Measurements from ENCODE around the gene SFRP5.

The SFRP5 gene

DNA sequence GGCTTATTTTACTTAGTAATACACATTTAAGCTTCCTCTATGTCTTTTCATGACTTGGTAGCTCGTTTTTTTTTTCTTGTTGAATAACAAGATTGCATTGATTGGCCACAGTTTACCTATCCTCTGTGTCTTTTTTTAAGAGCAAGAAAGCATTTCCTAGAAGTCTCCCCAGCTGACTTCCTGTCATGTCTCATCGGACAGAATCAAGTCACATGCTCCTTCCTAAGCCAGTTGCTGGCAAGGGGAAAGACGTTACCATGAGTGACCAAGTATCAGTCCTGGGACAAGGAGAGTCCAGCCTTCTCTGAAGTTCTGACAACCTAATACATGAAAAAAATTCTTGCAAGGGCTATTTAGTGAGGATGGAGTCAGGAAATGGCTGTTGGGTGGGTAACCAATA is 24.9 kb upstream of the SFRP5 start:
- H3K9me3 ChIP-seq (ENCODE audit: severe bottlenecking), result no peaks in the 10 kb centered on the region
- DNase-seq (ENCODE audit: low spot score) (no peak), ATAC-seq (ENCODE audit: low read depth) (no peak)
- H3K4me3 ChIP-seq (ENCODE audit: severe bottlenecking), result no peak overlapping the region
- no peak overlapping the region for H3K27ac ChIP-seq (ENCODE audit: poor library complexity, severe bottlenecking)
- no peaks in the 10 kb centered on the region for H3K27me3 ChIP-seq (ENCODE audit: insufficient read depth, poor library complexity, severe bottlenecking)
- H3K4me1 ChIP-seq (ENCODE audit: insufficient read depth, poor library complexity, severe bottlenecking), result no peaks in the 10 kb centered on the region
- TF ChIP-seq, protein P1, sequence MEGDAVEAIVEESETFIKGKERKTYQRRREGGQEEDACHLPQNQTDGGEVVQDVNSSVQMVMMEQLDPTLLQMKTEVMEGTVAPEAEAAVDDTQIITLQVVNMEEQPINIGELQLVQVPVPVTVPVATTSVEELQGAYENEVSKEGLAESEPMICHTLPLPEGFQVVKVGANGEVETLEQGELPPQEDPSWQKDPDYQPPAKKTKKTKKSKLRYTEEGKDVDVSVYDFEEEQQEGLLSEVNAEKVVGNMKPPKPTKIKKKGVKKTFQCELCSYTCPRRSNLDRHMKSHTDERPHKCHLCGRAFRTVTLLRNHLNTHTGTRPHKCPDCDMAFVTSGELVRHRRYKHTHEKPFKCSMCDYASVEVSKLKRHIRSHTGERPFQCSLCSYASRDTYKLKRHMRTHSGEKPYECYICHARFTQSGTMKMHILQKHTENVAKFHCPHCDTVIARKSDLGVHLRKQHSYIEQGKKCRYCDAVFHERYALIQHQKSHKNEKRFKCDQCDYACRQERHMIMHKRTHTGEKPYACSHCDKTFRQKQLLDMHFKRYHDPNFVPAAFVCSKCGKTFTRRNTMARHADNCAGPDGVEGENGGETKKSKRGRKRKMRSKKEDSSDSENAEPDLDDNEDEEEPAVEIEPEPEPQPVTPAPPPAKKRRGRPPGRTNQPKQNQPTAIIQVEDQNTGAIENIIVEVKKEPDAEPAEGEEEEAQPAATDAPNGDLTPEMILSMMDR (IDR thresholded peaks at IDR 0.05; ENCODE audit: poor library complexity, severe bottlenecking), result no peak
- no peaks in the 10 kb centered on the region for H3K36me3 ChIP-seq (ENCODE audit: low read depth)

DNA sequence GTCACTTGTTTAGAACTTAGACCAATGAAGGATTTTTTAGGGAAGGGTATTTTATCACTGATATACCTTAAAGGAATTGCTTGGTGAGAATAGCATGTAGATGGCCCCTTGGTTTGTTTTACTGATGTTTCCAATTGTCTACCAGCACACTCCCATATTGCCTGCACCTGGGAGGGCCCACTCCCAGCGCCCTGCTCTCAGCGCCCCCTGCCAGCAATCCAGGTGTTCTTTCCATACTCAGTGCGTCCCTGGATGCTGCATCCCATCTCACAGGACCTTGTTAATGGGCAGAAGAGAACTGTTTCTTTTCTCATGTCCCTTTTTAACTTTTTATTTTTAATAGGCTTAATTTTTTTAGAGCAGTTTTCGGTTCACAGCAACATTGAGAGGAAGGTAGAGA is 24.1 kb upstream of the SFRP5 start:
- ATAC-seq (ENCODE audit: low read depth), result no peak

DNA sequence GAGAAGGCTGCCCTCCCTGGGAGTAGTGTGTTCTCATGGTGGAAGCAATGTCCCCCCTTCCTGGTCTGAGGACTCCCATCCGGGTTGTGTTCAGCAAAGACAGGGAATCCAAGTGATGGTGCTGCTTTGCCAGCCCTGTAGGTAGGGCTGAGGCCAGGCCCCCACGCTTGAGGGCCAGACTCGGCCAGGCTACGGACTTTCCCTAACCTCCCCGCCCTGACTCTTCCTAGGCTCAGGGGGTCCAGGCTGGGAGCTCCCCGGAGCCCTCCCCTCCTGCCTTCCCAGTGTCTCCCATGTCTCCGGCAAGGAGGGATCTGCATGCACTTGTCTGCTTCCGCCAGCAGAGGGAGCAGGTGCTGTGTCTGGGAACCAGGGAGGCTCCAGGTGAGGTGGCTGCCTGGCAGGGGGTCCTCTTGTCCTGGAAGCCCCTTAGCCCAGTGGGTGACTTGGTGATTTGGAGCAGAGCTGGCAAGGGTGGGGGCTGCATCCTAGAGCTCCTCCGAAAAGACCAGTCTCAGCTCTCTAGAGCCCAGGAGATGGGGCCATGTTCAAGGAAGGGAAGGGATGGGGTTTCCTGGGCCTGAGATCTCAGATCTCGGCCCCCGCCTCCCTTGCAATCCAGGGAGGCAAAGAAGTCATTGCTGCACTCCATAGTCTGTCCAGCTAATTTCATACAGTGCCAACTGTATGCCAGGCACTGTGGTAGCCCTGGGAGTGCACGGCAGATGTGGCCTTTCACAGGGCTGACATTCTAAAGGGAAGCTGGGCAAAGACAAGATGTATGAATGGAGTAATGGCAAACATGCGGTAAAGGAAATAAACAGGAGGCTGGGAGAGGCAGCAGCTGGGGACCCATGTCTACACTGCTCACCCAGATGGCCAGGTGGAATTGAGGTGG is 20.3 kb upstream of the SFRP5 start:
- Histone ChIP-seq H3K27ac (ENCODE audit: poor library complexity, severe bottlenecking) (no peak overlapping the region), H3K4me3 (ENCODE audit: severe bottlenecking) (no peak overlapping the region), H3K4me1 (ENCODE audit: insufficient read depth, poor library complexity, severe bottlenecking) (no peaks in the 10 kb centered on the region), H3K9me3 (ENCODE audit: severe bottlenecking) (no peaks in the 10 kb centered on the region), H3K27me3 (ENCODE audit: insufficient read depth, poor library complexity, severe bottlenecking) (no peaks in the 10 kb centered on the region), H3K36me3 (ENCODE audit: low read depth) (no peaks in the 10 kb centered on the region)
- DNase-seq (ENCODE audit: low spot score) (no peak), ATAC-seq (ENCODE audit: low read depth) (peak; percentile 81)
- TF ChIP-seq, protein P1 (IDR thresholded peaks at IDR 0.05; ENCODE audit: poor library complexity, severe bottlenecking), result peak; percentile 95

More for the DNA sequence above, 24.1 kb upstream of the SFRP5 start:
- H3K9me3 ChIP-seq (ENCODE audit: severe bottlenecking), result no peaks in the 10 kb centered on the region
- no peaks in the 10 kb centered on the region for H3K27me3 ChIP-seq (ENCODE audit: insufficient read depth, poor library complexity, severe bottlenecking)
- TF ChIP-seq, protein P1 (IDR thresholded peaks at IDR 0.05; ENCODE audit: poor library complexity, severe bottlenecking), result peak; percentile 11
- H3K4me3 ChIP-seq (ENCODE audit: severe bottlenecking), result no peak overlapping the region
- no peaks in the 10 kb centered on the region for H3K4me1 ChIP-seq (ENCODE audit: insufficient read depth, poor library complexity, severe bottlenecking)
- H3K27ac ChIP-seq (ENCODE audit: poor library complexity, severe bottlenecking), result no peak overlapping the region
- H3K36me3 ChIP-seq (ENCODE audit: low read depth), result no peaks in the 10 kb centered on the region
- no peak for DNase-seq (ENCODE audit: low spot score)

DNA sequence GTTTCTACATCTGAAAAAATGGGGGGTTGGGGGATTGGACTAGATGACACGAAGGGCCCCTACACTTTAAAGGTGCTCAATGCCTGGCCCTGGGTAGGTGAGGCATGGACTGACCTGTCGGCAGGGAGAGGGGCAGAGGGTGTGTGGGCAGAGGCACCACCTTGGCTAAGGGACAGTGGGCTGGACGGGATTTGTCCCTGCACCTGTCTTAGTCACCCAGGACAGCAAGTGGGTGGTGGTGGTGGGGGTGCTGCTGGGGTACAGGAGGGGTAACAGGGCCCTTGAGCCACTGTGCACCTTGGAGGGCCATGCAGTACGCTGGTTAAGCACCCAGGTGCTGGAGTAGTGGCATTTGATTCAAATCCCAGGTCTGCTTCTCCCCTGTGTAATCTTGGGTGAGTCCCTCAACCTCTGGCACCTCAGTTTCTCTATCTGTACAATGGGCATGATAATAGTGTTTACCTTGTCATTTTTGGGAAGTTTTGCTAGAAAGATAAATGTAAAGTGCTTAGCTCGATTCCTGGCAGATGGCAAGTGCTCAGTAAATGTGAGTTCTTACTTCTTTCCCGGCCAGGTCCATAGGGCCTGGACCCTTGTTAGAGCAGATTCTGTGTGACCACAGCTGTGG is 18.1 kb upstream of the SFRP5 start:
- TF ChIP-seq, protein P1 (IDR thresholded peaks at IDR 0.05; ENCODE audit: poor library complexity, severe bottlenecking), result no peak
- DNase-seq (ENCODE audit: low spot score), result no peak
- no peak for ATAC-seq (ENCODE audit: low read depth)
- Histone ChIP-seq H3K4me1 (ENCODE audit: insufficient read depth, poor library complexity, severe bottlenecking) (no peaks in the 10 kb centered on the region), H3K36me3 (ENCODE audit: low read depth) (no peaks in the 10 kb centered on the region), H3K27me3 (ENCODE audit: insufficient read depth, poor library complexity, severe bottlenecking) (no peaks in the 10 kb centered on the region), H3K9me3 (ENCODE audit: severe bottlenecking) (no peaks in the 10 kb centered on the region), H3K27ac (ENCODE audit: poor library complexity, severe bottlenecking) (no peak overlapping the region), H3K4me3 (ENCODE audit: severe bottlenecking) (no peak overlapping the region)

All from RWPE2 (cell line).